Activated CD4-positive, CD25-positive, alpha-beta regulatory T cell treated with anti-CD3 and anti-CD28 coated beads, Interleukin-2, amount 50 U/mL, for 24 hours (primary cell): Measurements from ENCODE around the gene GMNN.
A peak's percentile ranks its signal among the peaks of the same experiment; 100 is the strongest.
"Not testable (repeated sequence)": the region's sequence is repeated elsewhere in the genome, so short reads cannot be mapped to it uniquely, and the experiment has no call there.

Experiments
- ATAC-seq, 2 donors: fragments of 150-1000 bp; cut with Tn5 transposase; one replicate each; pipeline ENCODE4 v1.10.0; 2021; ENCODE audit warnings: mild to moderate bottlenecking in 1 of 2, moderate library complexity in 1 of 2

Gene GMNN

DNA sequence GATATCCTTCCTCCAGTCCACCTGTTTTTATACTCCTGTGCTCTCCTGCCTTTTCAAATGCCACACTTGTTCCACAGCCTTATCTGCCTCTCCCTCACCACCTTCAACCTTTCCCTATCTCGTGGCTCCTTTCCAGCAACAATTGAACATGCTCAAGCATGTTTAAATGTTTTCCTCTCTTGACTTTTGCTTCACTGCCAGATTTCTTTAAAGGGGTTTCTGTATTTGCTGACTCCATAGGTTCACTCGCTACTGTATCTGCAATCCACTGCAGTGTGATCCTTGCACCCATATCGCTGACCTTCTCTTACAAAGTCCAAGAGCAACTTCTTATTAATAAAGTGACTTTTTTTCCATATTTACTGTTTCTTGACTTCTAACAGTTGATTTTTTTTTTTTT is 11.2 kb upstream of the GMNN start:
- no peak for ATAC-seq

- ATAC-seq = not testable (repeated sequence)
Observed at GRCh38 chr6:24764833-24765828, 9.6 kb upstream of the GMNN start.

DNA sequence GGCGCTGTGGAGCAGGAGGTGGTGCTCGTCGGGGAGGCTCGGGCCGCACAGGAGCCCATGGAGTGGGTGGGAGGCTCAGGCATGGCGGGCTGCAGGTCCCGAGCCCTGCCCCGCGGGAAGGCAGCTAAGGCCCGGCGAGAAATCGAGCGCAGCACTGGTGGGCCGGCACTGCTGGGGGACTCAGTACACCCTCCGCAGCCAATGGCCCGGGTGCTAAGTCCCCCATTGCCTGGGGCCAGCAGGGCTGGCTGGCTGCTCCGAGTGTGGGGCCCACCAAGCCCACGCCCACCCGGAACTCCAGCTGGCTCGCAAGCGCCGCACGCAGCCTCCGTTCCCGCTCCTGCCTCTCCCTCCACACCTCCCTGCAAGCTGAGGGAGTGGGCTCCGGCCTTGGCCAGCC is 8.8 kb upstream of the GMNN start:
- ATAC-seq = not testable (repeated sequence)

- peak in 1 of 2 donors; percentile 64 for ATAC-seq
Observed at GRCh38 chr6:24766680-24767462, 7.9 kb upstream of the GMNN start.

DNA sequence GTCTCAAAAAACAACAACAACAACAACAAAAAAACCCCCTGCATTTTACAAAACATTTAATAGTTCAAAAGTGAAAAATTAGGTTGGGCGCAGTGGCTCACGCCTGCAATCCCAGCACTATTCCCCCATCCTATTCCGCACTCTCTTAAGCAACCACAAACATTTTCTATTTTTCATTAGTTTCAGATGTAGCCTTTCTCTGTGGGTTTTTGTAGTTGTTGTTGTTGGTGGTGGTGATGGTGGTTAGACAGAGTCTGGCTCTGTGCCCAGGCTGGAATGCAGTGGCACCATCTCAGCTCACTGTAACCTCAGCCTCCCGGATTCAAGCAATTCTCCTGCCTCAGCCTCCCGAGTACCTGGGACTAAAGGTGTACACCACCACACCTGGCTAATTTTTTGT is 6.4 kb upstream of the GMNN start:
- ATAC-seq = no peak

DNA sequence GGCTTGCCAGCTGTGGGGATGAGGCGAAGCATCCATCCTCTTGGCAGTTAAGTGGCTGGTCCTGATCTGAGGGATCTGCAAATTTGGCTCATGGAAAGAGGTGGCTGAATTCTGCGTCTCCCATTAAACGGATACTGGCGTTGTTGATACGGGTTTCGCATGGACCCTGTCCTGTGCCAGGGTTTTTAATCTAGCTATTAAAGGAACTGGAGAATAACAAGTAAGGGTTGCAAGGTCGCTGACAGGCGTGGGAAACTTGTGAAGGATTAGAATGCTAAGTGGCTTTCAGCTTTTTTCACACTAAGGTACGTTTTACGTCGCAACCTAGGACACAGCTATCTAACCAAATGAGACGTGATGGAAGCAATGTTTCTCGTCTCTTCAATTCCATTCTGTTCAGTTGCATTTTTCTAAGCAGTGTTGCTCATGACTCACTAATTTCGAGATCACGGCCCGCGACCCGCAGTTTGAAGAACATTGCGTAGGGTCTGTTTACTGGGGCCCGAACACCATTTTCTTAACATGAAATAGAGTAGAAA is 852 bp downstream of the GMNN start:
- peak; percentile 18 to 27 for ATAC-seq

- ATAC-seq = no peak
Observed at GRCh38 chr6:24777227-24777626, 2.5 kb downstream of the GMNN start.

DNA sequence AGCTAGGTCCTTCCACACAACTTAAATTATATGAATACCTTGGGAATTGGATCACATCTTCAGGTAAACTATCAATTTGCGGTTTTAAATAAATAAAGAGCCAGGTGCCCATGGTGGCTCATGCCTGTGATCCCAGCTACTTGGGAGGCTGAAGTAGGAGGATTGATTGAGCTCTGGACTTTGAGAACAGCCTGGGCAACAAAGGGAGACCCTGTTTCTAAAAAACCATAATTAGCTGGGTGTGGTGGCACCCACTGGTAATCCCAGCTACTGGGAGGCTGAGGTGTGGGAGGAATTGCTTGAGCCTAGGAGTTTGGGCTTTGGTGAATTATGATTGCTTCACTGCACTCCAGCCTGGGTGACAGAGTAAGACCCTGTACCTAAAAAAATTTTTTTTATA is 3.4 kb downstream of the GMNN start:
- ATAC-seq = no peak

- ATAC-seq = no peak
Observed at GRCh38 chr6:24778878-24779277, 4.1 kb downstream of the GMNN start.

DNA sequence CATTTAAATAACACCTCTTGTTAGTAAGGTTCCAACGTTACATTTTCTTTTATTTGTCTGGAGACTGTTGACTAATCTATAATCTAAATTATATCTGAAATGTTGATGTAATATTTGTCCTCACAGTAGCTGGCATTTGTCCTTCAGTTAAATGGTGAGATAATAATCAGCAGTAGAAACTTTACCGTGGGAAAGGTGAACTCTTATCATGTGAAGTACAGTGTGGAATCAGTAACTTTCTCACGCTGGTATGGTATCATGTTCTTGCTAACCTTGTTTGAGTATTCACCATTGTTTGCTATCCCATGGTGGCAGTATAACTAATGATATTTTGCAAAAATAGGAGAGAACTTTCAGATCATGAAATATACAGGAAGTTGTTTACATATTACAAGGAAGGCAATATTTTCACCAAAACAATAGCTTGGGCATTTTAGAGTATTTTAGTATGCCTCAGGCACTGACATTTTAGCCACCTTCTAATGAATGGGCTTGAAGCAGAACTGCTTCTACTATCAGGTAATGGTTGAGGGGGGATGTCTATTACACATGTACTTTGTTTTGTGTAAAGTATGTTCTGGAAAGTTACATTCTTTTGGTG is 4.8 kb downstream of the GMNN start:
- no peak for ATAC-seq

GRCh38 chr6:24780206-24780605 is 5.5 kb downstream of the GMNN start:
- ATAC-seq = no peak

GRCh38 chr6:24788031-24788665 is 13.4 kb downstream of the GMNN start:
- peak; percentile 63 to 83 for ATAC-seq

GRCh38 chr6:24795106-24795505 is 20.4 kb downstream of the GMNN start:
- ATAC-seq = no peak

DNA sequence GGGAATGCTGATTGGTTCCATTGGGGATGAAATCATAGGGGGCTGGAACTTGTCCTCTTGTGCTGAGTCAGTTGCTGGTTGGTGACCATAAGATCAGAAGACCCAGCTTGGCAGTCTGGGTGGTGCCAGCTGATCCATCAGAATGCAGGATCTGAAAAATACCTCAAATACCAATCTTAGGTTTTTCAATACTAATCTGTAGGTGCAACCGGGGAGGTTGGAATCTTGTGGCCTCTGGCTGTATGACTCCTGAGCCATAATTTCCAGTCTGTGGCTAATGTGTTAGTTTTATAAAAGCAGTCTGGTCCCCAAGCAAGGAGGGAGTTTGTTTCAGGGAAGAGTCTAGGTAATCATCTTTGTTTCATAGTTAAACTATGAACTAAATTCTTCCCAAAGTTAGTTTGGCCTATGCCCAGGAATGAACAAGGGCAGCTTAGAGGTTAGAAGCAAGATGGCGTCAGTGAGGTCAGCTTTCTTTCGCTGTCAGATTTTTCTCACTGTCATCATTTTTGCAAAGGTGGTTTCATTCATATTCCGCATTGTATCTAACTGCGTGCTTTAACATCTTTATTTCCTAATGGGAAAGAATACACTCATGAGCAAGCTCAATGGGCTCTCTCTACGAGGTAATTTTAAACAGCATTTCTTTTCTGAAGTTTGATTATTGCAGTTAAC is 22.0 kb downstream of the GMNN start:
- no peak for ATAC-seq

- ATAC-seq = no peak
Observed at GRCh38 chr6:24797596-24798216, 23.0 kb downstream of the GMNN start.

DNA sequence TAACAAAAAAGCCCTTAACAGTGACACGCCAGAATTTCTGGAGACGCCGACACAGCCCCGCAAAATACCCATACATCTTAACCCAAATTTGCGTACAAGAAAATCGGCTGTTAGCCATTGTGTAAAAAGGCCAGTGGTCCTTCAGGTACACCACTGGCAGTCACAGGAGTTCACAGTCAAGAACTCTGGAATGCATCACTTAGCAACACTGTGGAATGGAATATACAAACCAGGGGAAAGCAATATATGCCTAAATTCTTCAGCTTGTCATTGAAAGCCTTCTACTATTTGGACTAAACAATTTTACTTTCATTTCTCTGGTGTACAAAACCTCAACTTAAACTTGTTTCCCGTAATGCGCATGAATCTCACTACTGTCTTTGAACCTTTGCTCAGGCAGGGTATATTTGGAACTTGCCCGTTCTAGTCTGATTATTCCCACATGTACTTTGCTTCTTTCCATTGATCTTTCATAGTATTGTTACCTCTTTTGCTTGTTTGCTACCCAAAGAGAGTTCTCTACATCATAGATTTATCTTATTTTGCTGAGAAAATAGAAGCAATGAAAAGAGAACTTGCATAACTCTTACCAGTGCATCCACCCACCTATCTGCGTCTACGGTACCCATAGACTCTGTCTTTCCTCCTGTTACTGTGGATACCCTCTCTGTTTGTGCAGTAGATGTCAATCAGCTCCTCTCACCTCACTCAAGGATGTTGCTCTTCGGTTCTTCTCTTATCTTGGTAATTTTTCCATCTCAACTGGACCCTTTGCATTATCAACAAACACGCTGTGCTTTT is 24.2 kb downstream of the GMNN start, which contains the start of gene ARMH2:
ARMH2 (minus strand) TSS at position 178 of the 801 bp plus-strand sequence; CDS start at position 118, 60 bp downstream.
- no peak for ATAC-seq

GRCh38 chr6:24799541-24799915 is 24.8 kb downstream of the GMNN start:
- ATAC-seq = no peak

DNA sequence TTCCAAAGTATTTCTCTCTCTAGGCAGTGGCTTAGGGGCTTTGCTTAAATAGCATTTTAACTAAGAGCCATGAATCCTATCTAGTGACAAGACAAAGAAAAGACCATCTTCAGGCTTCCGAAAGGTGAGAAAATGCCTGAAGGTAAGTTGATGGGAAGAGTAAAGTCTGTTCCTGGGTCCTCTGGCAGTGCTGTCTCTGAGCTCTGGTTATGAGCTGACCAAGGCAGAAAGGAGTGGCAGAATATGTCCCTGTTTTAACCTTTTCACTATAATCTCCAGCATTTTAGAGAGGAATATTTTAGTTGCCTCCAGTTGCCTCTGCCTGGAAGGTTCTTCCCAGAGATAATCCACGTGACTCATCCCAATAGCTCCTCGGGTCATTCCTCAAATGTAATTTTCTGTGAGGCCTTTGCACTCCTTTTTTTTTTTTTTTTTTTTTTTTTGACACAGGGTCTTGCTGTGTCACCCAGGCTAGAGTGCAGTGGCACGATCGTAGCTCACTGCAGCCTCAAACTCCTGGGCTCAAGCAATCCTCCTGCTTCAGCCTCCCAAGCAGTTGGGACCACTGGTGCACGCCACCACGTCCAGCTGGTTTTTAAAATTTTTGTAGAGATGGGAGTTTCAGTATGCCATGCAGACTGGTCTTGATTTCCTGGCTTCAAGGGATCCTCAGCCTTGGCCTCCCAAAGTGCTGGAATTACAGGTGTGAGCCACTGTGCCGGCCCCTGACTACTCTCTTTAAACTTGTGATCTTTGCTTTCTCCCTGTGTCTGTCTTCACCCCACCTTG is 27.7 kb downstream of the GMNN start:
- ATAC-seq = no peak

DNA sequence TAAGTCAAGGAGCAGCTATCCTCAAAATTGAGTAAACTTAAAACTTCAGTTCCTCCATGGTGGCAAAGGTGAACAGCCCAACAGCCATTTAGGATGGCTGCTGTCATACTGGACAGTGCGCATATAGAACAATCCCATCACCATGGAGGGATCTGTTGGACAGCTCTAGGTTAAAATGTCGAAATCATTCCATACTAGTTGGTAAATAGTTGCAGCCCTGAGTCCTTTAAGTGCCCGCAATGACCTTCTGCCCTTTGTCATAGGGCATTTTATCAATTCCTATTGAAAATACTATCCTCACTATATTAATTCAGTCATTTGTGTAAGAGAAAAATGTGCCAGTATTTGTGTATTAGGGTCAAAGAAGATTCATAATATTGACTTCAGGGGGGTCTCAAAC is 32.8 kb downstream of the GMNN start:
- no peak for ATAC-seq

- ATAC-seq = no peak
Observed at GRCh38 chr6:24809728-24810127, 35.0 kb downstream of the GMNN start.
